Vagina (tissue), 2 donors: ENCODE measurements around the gene ZNF500.

Source experiments
- POLR2A ChIP-seq, 2 donors: fragments of 450-650 bp; IDR thresholded peaks; one replicate each; pipeline ENCODE4 v1.6.1; 2017; ENCODE audit warnings: antibody characterized with exemption in 2 of 2, mild to moderate bottlenecking in 2 of 2, moderate library complexity in 2 of 2
- POLR2AphosphoS5 ChIP-seq, 2 donors: sonication (generic); formaldehyde crosslinking; IDR thresholded peaks; one replicate each; pipeline ENCODE4 v1.9.0; 2017; ENCODE audit warnings: antibody characterized with exemption in 2 of 2, mild to moderate bottlenecking in 2 of 2, low read depth in 1 of 2; ENCODE audit not compliant: insufficient read depth in 1 of 2
- TF ChIP-seq, protein P1 (sequence below), 3 experiments: fragments of 450-650 bp in 2 of 3; fragments of 200-600 bp in 1 of 3; sonication (generic) in 1 of 3; IDR thresholded peaks; one replicate each; pipeline ENCODE4 v1.5.1; 2017 to 2019; ENCODE audit warnings: antibody characterized with exemption in 3 of 3, mild to moderate bottlenecking in 2 of 3, moderate library complexity in 2 of 3

DNA sequence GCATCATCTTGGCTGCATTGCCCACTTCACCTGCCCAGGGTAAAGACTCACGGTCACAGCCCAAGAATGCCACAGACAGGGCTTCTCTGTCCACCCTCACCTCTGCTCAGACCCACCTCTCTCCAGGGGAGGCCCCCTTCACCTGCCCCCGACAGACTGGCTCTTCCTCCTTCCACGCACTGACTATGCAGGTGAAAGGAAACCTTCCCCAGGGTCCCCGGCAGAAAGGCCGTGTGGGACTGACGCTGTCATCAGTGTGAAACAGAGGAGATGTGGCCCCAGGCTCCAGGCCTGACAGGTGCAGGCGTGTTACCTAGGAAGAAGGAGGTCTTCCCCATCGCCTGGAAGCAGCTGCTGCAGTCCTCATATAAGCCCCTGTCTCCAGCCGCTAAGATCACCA, 44.8 kb upstream of the ZNF500 start:
- TF ChIP-seq, protein P1, sequence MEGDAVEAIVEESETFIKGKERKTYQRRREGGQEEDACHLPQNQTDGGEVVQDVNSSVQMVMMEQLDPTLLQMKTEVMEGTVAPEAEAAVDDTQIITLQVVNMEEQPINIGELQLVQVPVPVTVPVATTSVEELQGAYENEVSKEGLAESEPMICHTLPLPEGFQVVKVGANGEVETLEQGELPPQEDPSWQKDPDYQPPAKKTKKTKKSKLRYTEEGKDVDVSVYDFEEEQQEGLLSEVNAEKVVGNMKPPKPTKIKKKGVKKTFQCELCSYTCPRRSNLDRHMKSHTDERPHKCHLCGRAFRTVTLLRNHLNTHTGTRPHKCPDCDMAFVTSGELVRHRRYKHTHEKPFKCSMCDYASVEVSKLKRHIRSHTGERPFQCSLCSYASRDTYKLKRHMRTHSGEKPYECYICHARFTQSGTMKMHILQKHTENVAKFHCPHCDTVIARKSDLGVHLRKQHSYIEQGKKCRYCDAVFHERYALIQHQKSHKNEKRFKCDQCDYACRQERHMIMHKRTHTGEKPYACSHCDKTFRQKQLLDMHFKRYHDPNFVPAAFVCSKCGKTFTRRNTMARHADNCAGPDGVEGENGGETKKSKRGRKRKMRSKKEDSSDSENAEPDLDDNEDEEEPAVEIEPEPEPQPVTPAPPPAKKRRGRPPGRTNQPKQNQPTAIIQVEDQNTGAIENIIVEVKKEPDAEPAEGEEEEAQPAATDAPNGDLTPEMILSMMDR (IDR thresholded peaks at IDR 0.05), result no peak
- TF ChIP-seq POLR2A (IDR thresholded peaks at IDR 0.05) (no peak), POLR2AphosphoS5 (IDR thresholded peaks at IDR 0.05; ENCODE audit: insufficient read depth in 1 of 2, low read depth in 1 of 2) (no peak)
